Measurements from ENCODE around the gene RRAGD. TPM values are rescaled to one million over a fixed set of nuclear protein-coding genes. Genes with fewer than 3 reads are reported as not detected.
"Not testable (repeated sequence)": the region's sequence is repeated elsewhere in the genome, so short reads cannot be mapped to it uniquely, and the experiment has no call there.

RRAGD gene
- total RNA-seq, 1 donor from 2014 or later, result 8.0 TPM

GRCh38 chr6:89398762-89399525, 13.1 kb downstream of the RRAGD start:
- Mint-ChIP-seq H3K9me3 (ENCODE audit: low read depth) (no peaks in the 10 kb centered on the region), H3K4me3 (ENCODE audit: low read depth) (no peak overlapping the region), H3K4me1 (ENCODE audit: low read depth) (peaks cover 5% of the 10 kb centered on the region), H3K36me3 (ENCODE audit: insufficient read depth) (no peaks in the 10 kb centered on the region), H3K27ac (no peak overlapping the region), H3K27me3 (no peaks in the 10 kb centered on the region)
- TF ChIP-seq CTCF (IDR thresholded peaks at IDR 0.05; ENCODE audit: unreplicated experiment), result no peak
- DNase-seq (ENCODE audit: low spot score, unreplicated experiment), result no peak

GRCh38 chr6:89397884-89398283, 14.2 kb downstream of the RRAGD start:
- not testable (repeated sequence) for H3K36me3 Mint-ChIP-seq (ENCODE audit: insufficient read depth); H3K27ac Mint-ChIP-seq; DNase-seq (ENCODE audit: low spot score, unreplicated experiment); H3K4me3 Mint-ChIP-seq (ENCODE audit: low read depth); H3K9me3 Mint-ChIP-seq (ENCODE audit: low read depth); H3K27me3 Mint-ChIP-seq; H3K4me1 Mint-ChIP-seq (ENCODE audit: low read depth)

- no peak overlapping the region for H3K27ac Mint-ChIP-seq
- H3K27me3 Mint-ChIP-seq, result no peaks in the 10 kb centered on the region
- no peaks in the 10 kb centered on the region for H3K36me3 Mint-ChIP-seq (ENCODE audit: insufficient read depth)
- no peaks in the 10 kb centered on the region for H3K4me1 Mint-ChIP-seq (ENCODE audit: low read depth)
- no peak for DNase-seq (ENCODE audit: low spot score, unreplicated experiment)
- H3K9me3 Mint-ChIP-seq (ENCODE audit: low read depth), result peaks cover 9% of the 10 kb centered on the region
- no peak for TF ChIP-seq CTCF (IDR thresholded peaks at IDR 0.05; ENCODE audit: unreplicated experiment)
- no peak overlapping the region for H3K4me3 Mint-ChIP-seq (ENCODE audit: low read depth)
Observed at GRCh38 chr6:89393659-89394058, 18.4 kb downstream of the RRAGD start.

- no peak overlapping the region for H3K4me3 Mint-ChIP-seq (ENCODE audit: low read depth)
Observed at GRCh38 chr6:89392823-89393222, 19.2 kb downstream of the RRAGD start.

GRCh38 chr6:89388846-89389245, 23.2 kb downstream of the RRAGD start:
- no peak for TF ChIP-seq CTCF (IDR thresholded peaks at IDR 0.05; ENCODE audit: unreplicated experiment)
- no peaks in the 10 kb centered on the region for H3K4me1 Mint-ChIP-seq (ENCODE audit: low read depth)
- DNase-seq (ENCODE audit: low spot score, unreplicated experiment), result no peak

More at GRCh38 chr6:89392823-89393222, 19.2 kb downstream of the RRAGD start:
- Mint-ChIP-seq H3K36me3 (ENCODE audit: insufficient read depth) (no peaks in the 10 kb centered on the region), H3K9me3 (ENCODE audit: low read depth) (peaks cover 9% of the 10 kb centered on the region), H3K27ac (no peak overlapping the region), H3K4me1 (ENCODE audit: low read depth) (no peaks in the 10 kb centered on the region), H3K27me3 (no peaks in the 10 kb centered on the region)
- no peak for TF ChIP-seq CTCF (IDR thresholded peaks at IDR 0.05; ENCODE audit: unreplicated experiment)
- DNase-seq (ENCODE audit: low spot score, unreplicated experiment), result no peak

More at GRCh38 chr6:89388846-89389245, 23.2 kb downstream of the RRAGD start:
- H3K9me3 Mint-ChIP-seq (ENCODE audit: low read depth), result peaks cover 8% of the 10 kb centered on the region
- no peak overlapping the region for H3K27ac Mint-ChIP-seq
- no peaks in the 10 kb centered on the region for H3K36me3 Mint-ChIP-seq (ENCODE audit: insufficient read depth)
- no peaks in the 10 kb centered on the region for H3K27me3 Mint-ChIP-seq
- H3K4me3 Mint-ChIP-seq (ENCODE audit: low read depth), result no peak overlapping the region

Measured in progenitor cell of endocrine pancreas (in vitro differentiated cells).